HCT116 (cell line): ENCODE measurements around the gene GPRIN1. TPM values are rescaled to one million over a fixed set of nuclear protein-coding genes. Genes with fewer than 3 reads are reported as not detected.
A peak's percentile ranks its signal among the peaks of the same experiment; 100 is the strongest.

Experiments used
- ATAC-seq: fragments of 200-7000 bp; cut with Tn5 transposase; 2 replicates; pipeline ENCODE4 v1.9.1; 2020; ENCODE audit warnings: mild to moderate bottlenecking, moderate library complexity
- BruUV-seq: library from RNA; stranded (reverse); fragments of 400-500 nt; replicated peaks from 2 replicates; lab custom pipeline; 2021; lab: Mats Ljungman, UMichigan
- CTCF ChIA-PET: fragments of 300-600 bp; sonication (Branson Sonifier 250); formaldehyde crosslinking; loops from one replicate; lab custom pipeline; 2021; ENCODE audit warnings: antibody characterized with exemption; lab: Charles Lee
- POLR2A ChIA-PET: fragments of 300-600, 350-600 bp; sonication (Branson Sonifier 250); formaldehyde crosslinking; loops from one replicate; lab custom pipeline; 2021; ENCODE audit warnings: antibody characterized with exemption; lab: Charles Lee
- RAD21 ChIA-PET, 2 experiments: fragments of 300-600 bp; sonication (Branson Sonifier 250); formaldehyde crosslinking; loops; one replicate each; lab custom pipeline; 2023; ENCODE audit warnings: low total read pairs in 2 of 2; ENCODE audit not compliant: uncharacterized antibody in 2 of 2, unreplicated experiment in 2 of 2, low non-redundant PET in 1 of 2; lab: Charles Lee
- DNase-seq: peaks from one replicate; pipeline ENCODE4 v3.0.0-alpha.2; 2010; ENCODE audit warnings: low read depth, low spot score
- H2AFZ ChIP-seq: fragments of 200-600 bp; shearing (Covaris generic), sonication (generic); 2 replicates; pipeline ENCODE4 v1.6.1; 2017; ENCODE audit warnings: low read depth, mixed run types, mixed read lengths, antibody characterized with exemption, low read length; ENCODE audit not compliant: poor library complexity, severe bottlenecking
- H3K27ac ChIP-seq: 2 replicates; pipeline ENCODE4 v1.5.1; 2012; ENCODE audit warnings: low read depth, low read length
- H3K27me3 ChIP-seq: fragments of 200-600 bp; sonication (generic); 2 replicates; pipeline ENCODE4 v1.6.1; 2016; ENCODE audit warnings: mixed run types, low read length, mixed read lengths; ENCODE audit not compliant: insufficient read depth
- H3K36me3 ChIP-seq, 2 experiments: fragments of 200-500 bp in 1 of 2; fragments of 200-600 bp in 1 of 2; sonication (Bioruptor generic) in 1 of 2; sonication (generic) in 1 of 2; 2 replicates each; pipeline versions ENCODE4 v1.5.1 to v1.6.1; 2014 to 2016; ENCODE audit warnings: low read length in 2 of 2, inconsistent platforms in 1 of 2, mixed read lengths in 1 of 2, mixed run types in 1 of 2; ENCODE audit not compliant: insufficient read depth in 2 of 2, control insufficient read depth in 1 of 2
- H3K4me1 ChIP-seq, 2 experiments: fragments of 200-600 bp in 1 of 2; sonication (generic) in 1 of 2; 2 replicates each; pipeline versions ENCODE4 v1.5.1 to v1.6.1; 2012 to 2017; ENCODE audit warnings: low read length in 2 of 2, inconsistent platforms in 1 of 2, mild to moderate bottlenecking in 1 of 2, mixed read lengths in 1 of 2, mixed run types in 1 of 2, moderate library complexity in 1 of 2; ENCODE audit not compliant: insufficient read depth in 2 of 2, control insufficient read depth in 1 of 2
- H3K4me2 ChIP-seq: fragments of 200-600 bp; sonication (generic); 2 replicates; pipeline ENCODE4 v1.6.1; 2017; ENCODE audit warnings: mixed run types, low read length, mixed read lengths
- H3K4me3 ChIP-seq, 2 experiments: fragments of 200-600 bp in 1 of 2; sonication (generic) in 1 of 2; replicated peaks in 1 of 2; 2 replicates each; pipeline ENCODE4 v1.5.1; 2011 to 2016; ENCODE audit warnings: low read length in 2 of 2, control low read depth in 1 of 2, low read depth in 1 of 2, mild to moderate bottlenecking in 1 of 2, mixed read lengths in 1 of 2, mixed run types in 1 of 2
- H3K79me2 ChIP-seq: fragments of 200-600 bp; sonication (generic); 2 replicates; pipeline ENCODE4 v1.6.1; 2017; ENCODE audit warnings: mild to moderate bottlenecking, mixed run types, low read length, moderate library complexity, mixed read lengths; ENCODE audit not compliant: insufficient read depth
- H3K9ac ChIP-seq: fragments of 200-600 bp; sonication (generic); 2 replicates; pipeline ENCODE4 v1.6.1; 2016; ENCODE audit warnings: low read length, mixed read lengths
- H3K9me2 ChIP-seq: fragments of 200-600 bp; sonication (generic), shearing (Covaris generic); 2 replicates; pipeline ENCODE4 v1.6.1; 2017; ENCODE audit warnings: mixed run types, mild to moderate bottlenecking, moderate library complexity; ENCODE audit not compliant: insufficient read depth
- H3K9me3 ChIP-seq, 2 experiments: fragments of 200-500 bp in 1 of 2; fragments of 200-600 bp in 1 of 2; sonication (Bioruptor generic) in 1 of 2; sonication (generic) in 1 of 2; 2 replicates each; pipeline ENCODE4 v1.6.1; 2014 to 2017; ENCODE audit warnings: low read length in 2 of 2, mixed read lengths in 2 of 2, inconsistent platforms in 1 of 2, low read depth in 1 of 2, mild to moderate bottlenecking in 1 of 2, mixed run types in 1 of 2, moderate library complexity in 1 of 2; ENCODE audit not compliant: control insufficient read depth in 1 of 2, insufficient read depth in 1 of 2
- H4K20me1 ChIP-seq: fragments of 200-600 bp; sonication (generic), shearing (Covaris generic); 2 replicates; pipeline ENCODE4 v1.6.1; 2017; ENCODE audit warnings: mixed run types, mild to moderate bottlenecking, moderate library complexity; ENCODE audit not compliant: insufficient read depth
- CBX3 ChIP-seq: IDR thresholded peaks from 2 replicates; pipeline ENCODE4 v1.6.1; 2012; ENCODE audit warnings: low read depth
- CEBPB ChIP-seq: IDR thresholded peaks from 2 replicates; pipeline ENCODE4 v1.6.1; 2012; ENCODE audit warnings: low read depth
- CTCF ChIP-seq, 3 experiments: fragments of 200-600 bp in 1 of 3; sonication (generic) in 1 of 3; IDR thresholded peaks in 2 of 3; conservative IDR thresholded peaks in 1 of 3; 2 replicates each; pipeline ENCODE4 v1.5.1; 2012 to 2017; ENCODE audit warnings: low read depth in 2 of 3, low read length in 2 of 3, antibody characterized with exemption in 1 of 3, borderline replicate concordance in 1 of 3, control low read depth in 1 of 3, mild to moderate bottlenecking in 1 of 3, mixed read lengths in 1 of 3, mixed run types in 1 of 3, moderate library complexity in 1 of 3; ENCODE audit not compliant: insufficient read depth in 1 of 3
- POLR2A ChIP-seq: IDR thresholded peaks from 2 replicates; pipeline ENCODE4 v1.7.0; 2011; ENCODE audit warnings: borderline replicate concordance; ENCODE audit not compliant: insufficient read depth, insufficient read length; ENCODE audit errors: extremely low read depth
- RAD21 ChIP-seq: IDR thresholded peaks from 2 replicates; pipeline ENCODE4 v1.6.1; 2012; ENCODE audit warnings: low read depth, mild to moderate bottlenecking
- REST ChIP-seq: IDR thresholded peaks from 2 replicates; pipeline ENCODE4 v1.6.1; 2012; ENCODE audit warnings: low read depth
- SP1 ChIP-seq: IDR thresholded peaks from 2 replicates; pipeline ENCODE4 v1.6.1; 2012; ENCODE audit warnings: low read depth
- intact Hi-C: fragments of 100-400 bp; cut with micrococcal nuclease; formaldehyde crosslinking; loops from 2 replicates; pipeline ENCODE4 v1.10.0; 2022
- total RNA-seq: library from RNA; stranded (reverse); gene quantifications from one replicate; pipeline ENCODE4 v1.2.1, GENCODE V29; 2021; ENCODE audit not compliant: unreplicated experiment

Gene GPRIN1
- total RNA-seq, 1 experiment from 2014 or later: 14.2 TPM

- CTCF ChIA-PET: no interaction called here
- ATAC-seq (no peak), DNase-seq (no peak)
- TF ChIP-seq SP1 (no peak), POLR2A (no peak)
- no TSS peak for BruUV-seq
- Histone ChIP-seq H3K4me2 (peak overlapping the region; percentile 35; the same call in 1 of the 2 replicates), H2AFZ (no peak overlapping the region), H3K36me3 (no peaks in the 10 kb centered on the region; a peak in 1 of 4 replicates), H3K27ac (no peak overlapping the region), H3K4me3 (no peak overlapping the region), H3K9ac (no peak overlapping the region), H3K79me2 (peaks cover 20% of the 10 kb centered on the region), H3K9me3 (no peaks in the 10 kb centered on the region), H3K4me1 (peaks cover 5 to 16% of the 10 kb centered on the region in 2 experiments; a peak in 3 of 4 replicates), H4K20me1 (no peaks in the 10 kb centered on the region), H3K9me2 (no peaks in the 10 kb centered on the region), H3K27me3 (no peaks in the 10 kb centered on the region)
- POLR2A ChIA-PET: no interaction called here
- intact Hi-C loops: loop anchor here (10.0 kb wide), 1 partner anchor 651 kb away; the partner anchor contains the start of genes PRELID1 and RAB24
- RAD21 ChIA-PET: no interaction called here
These were observed 43.7 kb upstream of the GPRIN1 start for GRCh38 chr5:176653401-176654385.

GRCh38 chr5:176652136-176652535 lies 42.2 kb upstream of the GPRIN1 start:
- H3K4me2 ChIP-seq: no peak overlapping the region
- no peak overlapping the region for H3K27ac ChIP-seq
- no peaks in the 10 kb centered on the region; a peak in 1 of 4 replicates for H3K36me3 ChIP-seq
- ChIA-PET CTCF (interaction anchor here (1.7 kb wide), 1 partner anchor 9 kb away, joined by 11 read pairs; no protein-coding TSS in a partner anchor), POLR2A (no interaction called here), RAD21 (no interaction called here)
- H3K4me1 ChIP-seq: peaks cover 11 to 24% of the 10 kb centered on the region in 2 experiments; a peak in 3 of 4 replicates
- H4K20me1 ChIP-seq: no peaks in the 10 kb centered on the region
- no peak overlapping the region for H2AFZ ChIP-seq
- peaks cover 28% of the 10 kb centered on the region for H3K79me2 ChIP-seq
- no peak for ATAC-seq
- no peaks in the 10 kb centered on the region for H3K27me3 ChIP-seq
- no peaks in the 10 kb centered on the region for H3K9me2 ChIP-seq
- intact Hi-C loops: loop anchor here (10.0 kb wide), 1 partner anchor 653 kb away; the partner anchor contains the start of genes PRELID1 and RAB24
- H3K9me3 ChIP-seq: no peaks in the 10 kb centered on the region
- TF ChIP-seq CTCF (IDR thresholded peaks at IDR 0.05 in 2 of 3, conservative IDR thresholded peaks at IDR 0.05 in 1 of 3; ENCODE audit: borderline replicate concordance in 1 of 3, insufficient read depth in 1 of 3, low read depth in 2 of 3, low read length in 2 of 3) (no peak), SP1 (no peak), RAD21 (no peak), CEBPB (no peak), REST (no peak), CBX3 (no peak)
- H3K4me3 ChIP-seq: no peak overlapping the region
- no peak for DNase-seq
- no TSS peak for BruUV-seq
- no peak overlapping the region for H3K9ac ChIP-seq
